GM23338 (cell line): Measurements from ENCODE around the gene NDUFV1. TPM values are rescaled to one million over a fixed set of nuclear protein-coding genes. Genes with fewer than 3 reads are reported as not detected.

ENCODE experiments used
- ATAC-seq: fragments of 200-7000 bp; cut with Tn5 transposase; 3 replicates; pipeline ENCODE4 v1.9.1; 2020
- DNase-seq: peaks from one replicate; pipeline ENCODE4 v3.0.0-alpha.2; 2015; ENCODE audit warnings: low spot score
- H2AFZ ChIP-seq: fragments of 200-600 bp; sonication (generic); 2 replicates; pipeline ENCODE4 v1.8.0; 2016; ENCODE audit warnings: antibody characterized with exemption, mild to moderate bottlenecking, moderate library complexity
- H3F3A ChIP-seq: fragments of 200-600 bp; sonication (generic); replicated peaks from 2 replicates; pipeline ENCODE4 v1.8.0; 2017; ENCODE audit warnings: antibody characterized with exemption, mixed run types, low read depth
- H3K27ac ChIP-seq: fragments of 200-600 bp; sonication (generic); 2 replicates; pipeline ENCODE4 v1.6.1; 2016; ENCODE audit warnings: low read depth
- H3K27me3 ChIP-seq: fragments of 200-600 bp; sonication (generic); 2 replicates; pipeline ENCODE4 v1.8.0; 2016; ENCODE audit warnings: mild to moderate bottlenecking, mixed run types, moderate library complexity; ENCODE audit not compliant: insufficient read depth
- H3K36me3 ChIP-seq: fragments of 200-600 bp; sonication (generic); 2 replicates; pipeline ENCODE4 v1.8.0; 2016; ENCODE audit warnings: mild to moderate bottlenecking; ENCODE audit not compliant: insufficient read depth
- H3K4me1 ChIP-seq: fragments of 200-600 bp; sonication (generic); 2 replicates; pipeline ENCODE4 v1.8.0; 2016; ENCODE audit warnings: mild to moderate bottlenecking, moderate library complexity; ENCODE audit not compliant: insufficient read depth
- H3K4me2 ChIP-seq: fragments of 200-600 bp; sonication (generic); 2 replicates; pipeline ENCODE4 v1.7.1; 2017; ENCODE audit warnings: mixed run types
- H3K4me3 ChIP-seq: fragments of 200-600 bp; sonication (generic); 2 replicates; pipeline ENCODE4 v1.6.1; 2016; ENCODE audit warnings: mixed run types
- H3K79me2 ChIP-seq: fragments of 200-600 bp; sonication (generic); replicated peaks from 2 replicates; pipeline ENCODE4 v1.8.0; 2017; ENCODE audit warnings: mild to moderate bottlenecking; ENCODE audit not compliant: insufficient read depth
- H3K9me2 ChIP-seq: fragments of 200-600 bp; sonication (generic); 2 replicates; pipeline ENCODE4 v1.8.0; 2017; ENCODE audit not compliant: insufficient read depth
- H4K20me1 ChIP-seq: fragments of 200-600 bp; sonication (generic); replicated peaks from 2 replicates; pipeline ENCODE4 v1.8.0; 2017; ENCODE audit warnings: mild to moderate bottlenecking; ENCODE audit not compliant: insufficient read depth
- H3K27ac Mint-ChIP-seq: 2 replicates; pipeline ENCODE4 v1.8.0; 2020; ENCODE audit warnings: inconsistent platforms, mild to moderate bottlenecking, moderate library complexity, mixed read lengths
- H3K27me3 Mint-ChIP-seq: 3 replicates; pipeline ENCODE4 v1.8.0; 2022; ENCODE audit warnings: low read depth, mild to moderate bottlenecking, moderate library complexity, mixed read lengths, inconsistent platforms; ENCODE audit not compliant: insufficient read depth, poor library complexity
- H3K36me3 Mint-ChIP-seq: 3 replicates; pipeline ENCODE4 v1.8.0; 2021; ENCODE audit warnings: low read depth, mild to moderate bottlenecking, inconsistent platforms, moderate library complexity, mixed read lengths
- H3K4me1 Mint-ChIP-seq: 3 replicates; pipeline ENCODE4 v1.8.0; 2020; ENCODE audit warnings: mild to moderate bottlenecking, inconsistent platforms, mixed read lengths
- H3K4me3 Mint-ChIP-seq: 3 replicates; pipeline ENCODE4 v1.8.0; 2021; ENCODE audit warnings: moderate library complexity, mild to moderate bottlenecking, inconsistent platforms, mixed read lengths
- H3K9me3 Mint-ChIP-seq: 3 replicates; pipeline ENCODE4 v1.8.0; 2020; ENCODE audit warnings: moderate library complexity, mild to moderate bottlenecking, inconsistent platforms, mixed read lengths
- CREB1 ChIP-seq: fragments of 250-450 bp; sonication (Bioruptor Pico); IDR thresholded peaks from 2 replicates; pipeline ENCODE4 v1.5.0; 2020; ENCODE audit warnings: low read depth, mild to moderate bottlenecking, moderate library complexity
- CTCF ChIP-seq, 2 experiments: fragments of 200-600 bp in 1 of 2; sonication (generic) in 1 of 2; conservative IDR thresholded peaks; 2 replicates each; pipeline versions ENCODE4 v1.5.1 to v1.6.1; 2016 to 2017; ENCODE audit warnings: antibody characterized with exemption in 2 of 2, low read depth in 2 of 2, mild to moderate bottlenecking in 2 of 2, moderate library complexity in 1 of 2
- JUNB ChIP-seq: IDR thresholded peaks from one replicate; pipeline ENCODE4 v1.6.1; 2016; ENCODE audit warnings: antibody characterized with exemption; ENCODE audit not compliant: unreplicated experiment
- STAT1 ChIP-seq: IDR thresholded peaks from one replicate; pipeline ENCODE4 v1.6.1; 2016; ENCODE audit warnings: antibody characterized with exemption; ENCODE audit not compliant: unreplicated experiment
- ZNF331 ChIP-seq: fragments of 250-450 bp; sonication (Bioruptor Pico); IDR thresholded peaks from 2 replicates; pipeline ENCODE4 v1.5.0; 2020; ENCODE audit warnings: low read depth, mild to moderate bottlenecking, moderate library complexity
- ZNF462 ChIP-seq: fragments of 250-450 bp; sonication (Bioruptor Pico); IDR thresholded peaks from 2 replicates; pipeline ENCODE4 v1.5.0; 2020; ENCODE audit warnings: mild to moderate bottlenecking, moderate library complexity
- polyA plus RNA-seq: library from polyadenylated mRNA; unstranded; fragments of >200 nt; fragmentation: Nextera tagmentation; extraction: Ambion mirVana; gene quantifications from 2 replicates; pipeline ENCODE4 v1.2.1, GENCODE V29; 2016
- total RNA-seq: library from RNA; depleted of rRNA; stranded (reverse); fragments of >200 nt; shearing (Covaris generic); gene quantifications from 2 replicates; pipeline ENCODE4 v1.2.3, GENCODE V29; 2014

The NDUFV1 gene
- total and polyA plus RNA-seq, 2 experiments from 2014 or later, result 104 to 241 TPM

GRCh38 chr11:67599149-67599548 is 7.6 kb upstream of the NDUFV1 start:
- no peaks in the 10 kb centered on the region; the same call in 1 of the 2 replicates for H3K36me3 ChIP-seq
- H3K79me2 ChIP-seq, result no peaks in the 10 kb centered on the region
- H4K20me1 ChIP-seq, result no peaks in the 10 kb centered on the region
- peaks cover 2% of the 10 kb centered on the region for H3K27me3 Mint-ChIP-seq
- ATAC-seq (no peak), DNase-seq (no peak)
- H2AFZ ChIP-seq, result no peak overlapping the region
- TF ChIP-seq STAT1 (no peak), ZNF331 (CRISPR knock-in tag) (no peak), CREB1 (CRISPR knock-in tag) (no peak), CTCF (conservative IDR thresholded peaks at IDR 0.05; ENCODE audit: low read depth in 2 of 2) (no peak), JUNB (no peak), ZNF462 (CRISPR knock-in tag) (no peak)
- peaks cover 9% of the 10 kb centered on the region for H3K4me1 Mint-ChIP-seq
- H3K27ac ChIP-seq, result no peak overlapping the region
- no peak overlapping the region for H3K4me3 Mint-ChIP-seq
- no peaks in the 10 kb centered on the region; the same call in 2 of the 3 replicates for H3K36me3 Mint-ChIP-seq
- H3F3A ChIP-seq, result 0 out of 2 replicates have a peak, but pooled peaks cover 6% of the 10 kb centered on the region
- peaks cover 24% of the 10 kb centered on the region for H3K9me3 Mint-ChIP-seq
- no peaks in the 10 kb centered on the region for H3K27me3 ChIP-seq
- no peak overlapping the region for H3K27ac Mint-ChIP-seq
- 0 out of 2 replicates have a peak, but pooled peaks cover 2% of the 10 kb centered on the region for H3K9me2 ChIP-seq
- H3K4me2 ChIP-seq, result no peak overlapping the region
- H3K4me3 ChIP-seq, result no peak overlapping the region
- H3K4me1 ChIP-seq, result peaks cover 11% of the 10 kb centered on the region
